Endothelial cell of umbilical vein (primary cell): ENCODE measurements around the gene HSDL2. TPM values are rescaled to one million over a fixed set of nuclear protein-coding genes. Genes with fewer than 3 reads are reported as not detected.

Source experiments
- BruUV-seq: library from RNA; stranded (reverse); fragments of 400-500 nt; replicated peaks from 2 replicates; lab custom pipeline; 2021; lab: Mats Ljungman, UMichigan
- CTCF ChIA-PET: fragments of 300-600, 350-600 bp; sonication (Branson Sonifier 250); formaldehyde crosslinking; loops from one replicate; lab custom pipeline; 2021; ENCODE audit warnings: antibody characterized with exemption, inconsistent platforms; lab: Charles Lee
- POLR2A ChIA-PET: fragments of 300-600, 350-600 bp; sonication (Branson Sonifier 250); formaldehyde crosslinking; loops from one replicate; lab custom pipeline; 2021; ENCODE audit warnings: antibody characterized with exemption, inconsistent platforms; lab: Charles Lee
- DNase-seq: peaks from one replicate; pipeline ENCODE4 v3.0.0-alpha.2; 2011; ENCODE audit warnings: low read depth, low spot score
- FAIRE-seq: peaks from 2 replicates; lab custom pipeline; 2011; peaks lifted over from hg19 to GRCh38; lab: Jason Lieb, UNC
- H2AFZ ChIP-seq: 2 replicates; pipeline ENCODE4 v1.6.0; 2012; ENCODE audit warnings: low read depth, low read length, control low read depth, inconsistent platforms
- H3K27ac ChIP-seq: 2 replicates; pipeline ENCODE4 v1.5.1; 2011; ENCODE audit warnings: low read depth, mild to moderate bottlenecking, control low read depth, low read length, moderate library complexity; ENCODE audit not compliant: insufficient read depth
- H3K27me3 ChIP-seq, 2 experiments: 2 replicates each; pipeline versions ENCODE4 v1.6.0 to v1.6.1; 2011; ENCODE audit warnings: low read length in 2 of 2, mixed read lengths in 1 of 2; ENCODE audit not compliant: control insufficient read depth in 2 of 2, insufficient read depth in 2 of 2
- H3K36me3 ChIP-seq, 2 experiments: 2 replicates in 1 of 2; 3 replicates in 1 of 2; pipeline ENCODE4 v1.5.1; 2011; ENCODE audit warnings: low read length in 2 of 2, mild to moderate bottlenecking in 1 of 2, moderate library complexity in 1 of 2; ENCODE audit not compliant: control insufficient read depth in 2 of 2, insufficient read depth in 2 of 2; ENCODE audit errors: extremely low read depth in 1 of 2
- H3K4me1 ChIP-seq: 3 replicates; pipeline ENCODE4 v1.5.1; 2011; ENCODE audit warnings: mild to moderate bottlenecking, low read length; ENCODE audit not compliant: control insufficient read depth, insufficient read depth; ENCODE audit errors: extremely low read depth
- H3K4me2 ChIP-seq: 2 replicates; pipeline ENCODE4 v1.6.1; 2011; ENCODE audit warnings: low read length, control low read depth, mixed read lengths; ENCODE audit not compliant: insufficient read depth
- H3K4me3 ChIP-seq, 3 experiments: fragments of 200-600 bp in 1 of 3; sonication (generic), shearing (Covaris generic) in 1 of 3; replicated peaks in 1 of 3; 2 replicates each; pipeline ENCODE4 v1.5.1; 2011 to 2016; ENCODE audit warnings: control low read depth in 3 of 3, low read length in 3 of 3, mild to moderate bottlenecking in 2 of 3, inconsistent platforms in 1 of 3, low read depth in 1 of 3, moderate library complexity in 1 of 3; ENCODE audit not compliant: insufficient read depth in 1 of 3
- H3K79me2 ChIP-seq: 2 replicates; pipeline ENCODE4 v1.6.0; 2012; ENCODE audit warnings: low read length, inconsistent platforms; ENCODE audit not compliant: control insufficient read depth, insufficient read depth
- H3K9ac ChIP-seq: replicated peaks from 2 replicates; pipeline ENCODE3; 2011; ENCODE audit warnings: low read length, control low read depth; ENCODE audit not compliant: insufficient read depth; ENCODE audit errors: extremely low read depth
- H3K9me1 ChIP-seq: replicated peaks from 3 replicates; pipeline ENCODE4 v1.6.0; 2011; ENCODE audit warnings: mild to moderate bottlenecking, low read length; ENCODE audit not compliant: control insufficient read depth, insufficient read depth; ENCODE audit errors: extremely low read depth
- H3K9me3 ChIP-seq: replicated peaks from 2 replicates; pipeline ENCODE4 v1.5.1; 2012; ENCODE audit warnings: low read length, inconsistent platforms; ENCODE audit not compliant: control insufficient read depth, insufficient read depth
- H4K20me1 ChIP-seq: replicated peaks from 2 replicates; pipeline ENCODE3; 2011; ENCODE audit warnings: mild to moderate bottlenecking, low read length; ENCODE audit not compliant: control insufficient read depth, insufficient read depth; ENCODE audit errors: extremely low read depth
- EZH2 ChIP-seq: IDR thresholded peaks from 2 replicates; pipeline ENCODE4 v1.6.1; 2012; ENCODE audit warnings: borderline replicate concordance, low read depth, mild to moderate bottlenecking, moderate library complexity, low read length, inconsistent platforms; ENCODE audit not compliant: severe bottlenecking
- FOS ChIP-seq: IDR thresholded peaks from 2 replicates; pipeline ENCODE4 v1.6.1; 2011; ENCODE audit warnings: mild to moderate bottlenecking, low read length, moderate library complexity, borderline replicate concordance; ENCODE audit not compliant: insufficient read depth
- GATA2 ChIP-seq: IDR thresholded peaks from 2 replicates; pipeline ENCODE4 v1.7.0; 2011; ENCODE audit warnings: low read depth, mild to moderate bottlenecking, moderate library complexity, mixed read lengths, low read length; ENCODE audit not compliant: insufficient read length, insufficient read depth
- JUN ChIP-seq: IDR thresholded peaks from 2 replicates; pipeline ENCODE4 v1.6.1; 2011; ENCODE audit warnings: borderline replicate concordance, low read depth; ENCODE audit not compliant: insufficient read length, insufficient read depth
- MYC ChIP-seq: IDR thresholded peaks from one replicate; pipeline ENCODE4 v1.6.1; 2011; ENCODE audit warnings: mild to moderate bottlenecking, low read depth, low read length
- POLR2A ChIP-seq: IDR thresholded peaks from 2 replicates; pipeline ENCODE4 v1.6.1; 2012; ENCODE audit warnings: low read depth, mild to moderate bottlenecking, control low read depth, low read length
- POLR2AphosphoS5 ChIP-seq: IDR thresholded peaks from 2 replicates; pipeline ENCODE4 v1.6.1; 2012; ENCODE audit warnings: low read depth, mild to moderate bottlenecking, control low read depth, low read length, moderate library complexity; ENCODE audit not compliant: insufficient read depth
- dilution Hi-C: fragments of 300-500 bp; cut with MboI; formaldehyde crosslinking; loops from one replicate; pipeline ENCODE4 v1.15.0; 2019; ENCODE audit warnings: low sequenced_read_pairs; ENCODE audit not compliant: extremely low pct_ligation_motif_present
- intact Hi-C: fragments of 100-400 bp; cut with micrococcal nuclease; formaldehyde crosslinking; loops from one replicate; pipeline ENCODE4 v1.10.0; 2022
- polyA plus RNA-seq, 4 experiments: library from polyadenylated mRNA; depleted of rRNA in 3 of 4; stranded (reverse) in 3 of 4; unstranded in 1 of 4; fragments of >200 nt; gene quantifications; 2 replicates each; pipeline versions ENCODE4 v1.2.1 to v1.2.3, GENCODE V29; 2011 to 2012; ENCODE audit warnings: missing spikeins in 1 of 4
- total RNA-seq: library from RNA; stranded (reverse); gene quantifications from 2 replicates; pipeline ENCODE4 v1.2.3, GENCODE V29; 2021
- TF ChIP-seq, protein P1 (sequence below): IDR thresholded peaks from 2 replicates; pipeline ENCODE4 v1.6.1; 2011; ENCODE audit not compliant: insufficient read depth, insufficient read length
- TF ChIP-seq, protein P2 (sequence below), 2 donors: IDR thresholded peaks; 1 replicate in 1 of 2; 2 replicates in 1 of 2; pipeline ENCODE4 v1.5.1; 2011; ENCODE audit warnings: low read length in 2 of 2, mild to moderate bottlenecking in 2 of 2, moderate library complexity in 2 of 2, control low read depth in 1 of 2, inconsistent platforms in 1 of 2, low read depth in 1 of 2; ENCODE audit not compliant: insufficient read depth in 1 of 2; ENCODE audit errors: extremely low read depth in 1 of 2

HSDL2 gene
- total and polyA plus RNA-seq, 2 donors (not counting 3 experiments of a cell fraction or from before 2014, with no cell fraction given), result 5.6 to 22.1 TPM

DNA sequence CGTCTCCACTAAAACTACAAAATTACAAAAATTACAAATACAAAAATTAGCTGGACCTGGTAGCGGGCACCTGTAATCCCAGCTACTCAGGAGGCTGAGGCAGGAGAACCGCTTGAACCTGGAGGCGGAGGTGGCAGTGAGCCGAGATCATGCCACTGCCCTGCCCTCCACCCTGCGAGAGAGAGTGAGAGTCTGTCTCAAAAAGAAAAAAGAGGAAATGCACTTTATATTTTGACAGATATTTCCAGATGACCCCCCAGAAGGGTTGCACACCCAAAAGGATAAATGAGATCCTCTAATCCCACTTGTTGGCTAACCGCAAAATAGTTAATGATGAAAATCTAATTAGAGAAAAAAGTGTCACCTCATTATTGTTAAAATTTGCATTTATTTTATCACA is 2.2 kb downstream of the HSDL2 start:
- DNase-seq, result no peak
- no peaks in the 10 kb centered on the region for H3K27me3 ChIP-seq
- H3K4me1 ChIP-seq, result peaks cover 16% of the 10 kb centered on the region
- H3K79me2 ChIP-seq, result peaks cover 20% of the 10 kb centered on the region
- H3K4me2 ChIP-seq, result no peak overlapping the region
- ChIA-PET POLR2A (no interaction called here), CTCF (no interaction called here)
- no peaks in the 10 kb centered on the region for H3K9me1 ChIP-seq
- H3K27ac ChIP-seq, result no peak overlapping the region
- BruUV-seq, result no TSS peak
- H2AFZ ChIP-seq, result no peak overlapping the region
- TF ChIP-seq POLR2A, result no peak
- TF ChIP-seq POLR2AphosphoS5, result no peak
- no peak for TF ChIP-seq JUN
- TF ChIP-seq, protein P1, sequence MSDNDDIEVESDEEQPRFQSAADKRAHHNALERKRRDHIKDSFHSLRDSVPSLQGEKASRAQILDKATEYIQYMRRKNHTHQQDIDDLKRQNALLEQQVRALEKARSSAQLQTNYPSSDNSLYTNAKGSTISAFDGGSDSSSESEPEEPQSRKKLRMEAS, result no peak
- no peak for TF ChIP-seq EZH2
- no peak for TF ChIP-seq GATA2
- no peak for TF ChIP-seq MYC
- TF ChIP-seq FOS, result no peak
- TF ChIP-seq, protein P2, sequence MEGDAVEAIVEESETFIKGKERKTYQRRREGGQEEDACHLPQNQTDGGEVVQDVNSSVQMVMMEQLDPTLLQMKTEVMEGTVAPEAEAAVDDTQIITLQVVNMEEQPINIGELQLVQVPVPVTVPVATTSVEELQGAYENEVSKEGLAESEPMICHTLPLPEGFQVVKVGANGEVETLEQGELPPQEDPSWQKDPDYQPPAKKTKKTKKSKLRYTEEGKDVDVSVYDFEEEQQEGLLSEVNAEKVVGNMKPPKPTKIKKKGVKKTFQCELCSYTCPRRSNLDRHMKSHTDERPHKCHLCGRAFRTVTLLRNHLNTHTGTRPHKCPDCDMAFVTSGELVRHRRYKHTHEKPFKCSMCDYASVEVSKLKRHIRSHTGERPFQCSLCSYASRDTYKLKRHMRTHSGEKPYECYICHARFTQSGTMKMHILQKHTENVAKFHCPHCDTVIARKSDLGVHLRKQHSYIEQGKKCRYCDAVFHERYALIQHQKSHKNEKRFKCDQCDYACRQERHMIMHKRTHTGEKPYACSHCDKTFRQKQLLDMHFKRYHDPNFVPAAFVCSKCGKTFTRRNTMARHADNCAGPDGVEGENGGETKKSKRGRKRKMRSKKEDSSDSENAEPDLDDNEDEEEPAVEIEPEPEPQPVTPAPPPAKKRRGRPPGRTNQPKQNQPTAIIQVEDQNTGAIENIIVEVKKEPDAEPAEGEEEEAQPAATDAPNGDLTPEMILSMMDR (IDR thresholded peaks at IDR 0.05; ENCODE audit: extremely low read depth in 1 of 2, insufficient read depth in 1 of 2, low read depth in 1 of 2, low read length in 2 of 2), result no peak
- dilution Hi-C loops, result no loop called here
- H3K9me3 ChIP-seq, result no peaks in the 10 kb centered on the region
- H3K36me3 ChIP-seq, result no peaks in the 10 kb centered on the region
- FAIRE-seq, result no peak
- H3K4me3 ChIP-seq, result no peak overlapping the region
- H4K20me1 ChIP-seq, result no peaks in the 10 kb centered on the region
- no peak overlapping the region for H3K9ac ChIP-seq
- intact Hi-C loops, result no loop called here
